ENCODE results near the gene EXTL1. TPM values are rescaled to one million over a fixed set of nuclear protein-coding genes. Genes with fewer than 3 reads are reported as not detected.

EXTL1 gene
- total and polyA plus RNA-seq, 10 of the 15 experiments (the other 5 are each of a cell fraction or from before 2014, with no cell fraction given) = not detected

- no TSS peak for BruUV-seq (replicated peaks)
- ChIA-PET SMC1A (ENCODE audit: uncharacterized antibody, unreplicated experiment) (interaction anchor here (1.9 kb wide), 1 partner anchor 18 kb away, joined by 5 read pairs; no protein-coding TSS in a partner anchor), RAD21 (ENCODE audit: unreplicated experiment) (no interaction called here), POLR2A (no interaction called here), CTCF (no interaction called here)
- 38% methylated on average over 5 of the region's 5 CpGs for WGBS (ENCODE audit: insufficient coverage, insufficient replicate concordance, low lambda C conversion rate, missing lambda C conversion rate)
- H3K4me3 ChIP-seq = no peak overlapping the region
- intact Hi-C loops (cut with micrococcal nuclease; ENCODE audit: unreplicated experiment) = no loop called here
- no peaks in the 10 kb centered on the region for H3K79me2 ChIP-seq (ENCODE audit: control insufficient read depth, insufficient read depth, low read length)
- in situ Hi-C loops (cut with MboI) = no loop called here
- no peak overlapping the region for H2AFZ ChIP-seq (ENCODE audit: control insufficient read depth, low read depth, low read length)
- no peak for DNase-seq (ENCODE audit: low read depth, low spot score)
- ATAC-seq = no peak
- no peaks in the 10 kb centered on the region for H3K4me1 ChIP-seq (ENCODE audit: control insufficient read depth, insufficient read depth, low read length)
- H3K9ac ChIP-seq (ENCODE audit: control insufficient read depth, insufficient read depth, low read length) = no peak overlapping the region
- no peaks in the 10 kb centered on the region for H4K20me1 ChIP-seq (ENCODE audit: control insufficient read depth, insufficient read depth)
- H3K4me2 ChIP-seq (ENCODE audit: control insufficient read depth, insufficient read depth) = no peak overlapping the region
- no peak overlapping the region for H3K27ac ChIP-seq (ENCODE audit: control insufficient read depth, insufficient read depth)
- no peak for FAIRE-seq
- no peaks in the 10 kb centered on the region for H3K36me3 ChIP-seq (ENCODE audit: control insufficient read depth in 2 of 2, insufficient read depth in 2 of 2, low read length in 1 of 2)
- H3K27me3 ChIP-seq (replicated peaks in 1 of 2; ENCODE audit: control insufficient read depth in 2 of 2, insufficient read depth in 2 of 2, low read length in 1 of 2) = no peaks in the 10 kb centered on the region; a peak in 2 of 4 replicates
- no peaks in the 10 kb centered on the region for H3K9me3 ChIP-seq (replicated peaks; ENCODE audit: control insufficient read depth, insufficient read depth, low read length)
- TF ChIP-seq NKRF (conservative IDR thresholded peaks at IDR 0.05) = no peak
- TF ChIP-seq E2F8 (IDR thresholded peaks at IDR 0.05; ENCODE audit: low read depth, partially characterized antibody) = no peak
- no peak for TF ChIP-seq HSF1 (IDR thresholded peaks at IDR 0.05; ENCODE audit: low read depth, low read length)
- TF ChIP-seq BACH1 (IDR thresholded peaks at IDR 0.05; ENCODE audit: borderline replicate concordance) = no peak
- no peak for TF ChIP-seq E2F4 (IDR thresholded peaks at IDR 0.05; ENCODE audit: low read depth, low read length)
- no peak for TF ChIP-seq ZNF687 (IDR thresholded peaks at IDR 0.05)
- no peak for TF ChIP-seq ZNF217 (IDR thresholded peaks at IDR 0.05)
Observed at GRCh38 chr1:26083208-26083607, 61.6 kb downstream of the EXTL1 start.

Data from GM12878 (cell line).